HG03378 (cell line): ENCODE results near the gene CLEC16A.

Source experiments
- ATAC-seq: cut with Tn5 transposase; IDR thresholded peaks from one replicate; pipeline ENCODE4 v1.9.1; 2021; ENCODE audit warnings: mild to moderate bottlenecking, moderate library complexity; ENCODE audit not compliant: unreplicated experiment

The CLEC16A gene

GRCh38 chr16:11107780-11108465 is 163.6 kb downstream of the CLEC16A start:
- ATAC-seq, result no peak

- ATAC-seq, result no peak
Measured at GRCh38 chr16:11108466-11108805, 164.1 kb downstream of the CLEC16A start.

- ATAC-seq, result no peak
Measured at GRCh38 chr16:11109566-11109965, 165.2 kb downstream of the CLEC16A start.

GRCh38 chr16:11111150-11111549 is 166.8 kb downstream of the CLEC16A start:
- ATAC-seq, result no peak

- no peak for ATAC-seq
Measured at GRCh38 chr16:11111856-11112634, 167.7 kb downstream of the CLEC16A start.

GRCh38 chr16:11112723-11113348 is 168.5 kb downstream of the CLEC16A start:
- ATAC-seq, result no peak

- ATAC-seq, result no peak
Measured at GRCh38 chr16:11114366-11115164, 170.2 kb downstream of the CLEC16A start.

GRCh38 chr16:11117576-11118211 is 173.3 kb downstream of the CLEC16A start:
- ATAC-seq, result peak; percentile 36

GRCh38 chr16:11118479-11118878 is 174.1 kb downstream of the CLEC16A start:
- ATAC-seq, result no peak

GRCh38 chr16:11121083-11121608 is 176.8 kb downstream of the CLEC16A start:
- no peak for ATAC-seq

- no peak for ATAC-seq
Measured at GRCh38 chr16:11121914-11122692, 177.7 kb downstream of the CLEC16A start.

GRCh38 chr16:11123666-11124065 is 179.3 kb downstream of the CLEC16A start:
- no peak for ATAC-seq

GRCh38 chr16:11125936-11126335 is 181.6 kb downstream of the CLEC16A start:
- no peak for ATAC-seq

GRCh38 chr16:11126399-11127054 is 182.2 kb downstream of the CLEC16A start:
- no peak for ATAC-seq

GRCh38 chr16:11127610-11128195 is 183.3 kb downstream of the CLEC16A start:
- no peak for ATAC-seq

- no peak for ATAC-seq
Measured at GRCh38 chr16:11128211-11129141, 184.1 kb downstream of the CLEC16A start.

GRCh38 chr16:11129378-11129781 is 185.0 kb downstream of the CLEC16A start:
- no peak for ATAC-seq
